HG02763 (cell line): ENCODE data around the gene C2orf69.
A peak's percentile ranks its signal among the peaks of the same experiment; 100 is the strongest.

ENCODE experiments used
- ATAC-seq: cut with Tn5 transposase; IDR thresholded peaks from one replicate; pipeline ENCODE4 v1.9.1; 2021; ENCODE audit warnings: mild to moderate bottlenecking, moderate library complexity; ENCODE audit not compliant: unreplicated experiment

C2orf69 gene, protein sequence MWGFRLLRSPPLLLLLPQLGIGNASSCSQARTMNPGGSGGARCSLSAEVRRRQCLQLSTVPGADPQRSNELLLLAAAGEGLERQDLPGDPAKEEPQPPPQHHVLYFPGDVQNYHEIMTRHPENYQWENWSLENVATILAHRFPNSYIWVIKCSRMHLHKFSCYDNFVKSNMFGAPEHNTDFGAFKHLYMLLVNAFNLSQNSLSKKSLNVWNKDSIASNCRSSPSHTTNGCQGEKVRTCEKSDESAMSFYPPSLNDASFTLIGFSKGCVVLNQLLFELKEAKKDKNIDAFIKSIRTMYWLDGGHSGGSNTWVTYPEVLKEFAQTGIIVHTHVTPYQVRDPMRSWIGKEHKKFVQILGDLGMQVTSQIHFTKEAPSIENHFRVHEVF

GRCh38 chr2:199911052-199911876, at the start of gene C2orf69:
Gene C2orf69 (plus strand): TSS chr2:199911293. CDS start chr2:199911439, 146 bp downstream.
- peak; percentile 93 for ATAC-seq

- ATAC-seq: no peak
Measured at GRCh38 chr2:199862788-199863187, 48.3 kb upstream of the C2orf69 start.

GRCh38 chr2:199865905-199866304, 45.2 kb upstream of the C2orf69 start:
- ATAC-seq: no peak

GRCh38 chr2:199868431-199869226, 42.5 kb upstream of the C2orf69 start:
- no peak for ATAC-seq

DNA sequence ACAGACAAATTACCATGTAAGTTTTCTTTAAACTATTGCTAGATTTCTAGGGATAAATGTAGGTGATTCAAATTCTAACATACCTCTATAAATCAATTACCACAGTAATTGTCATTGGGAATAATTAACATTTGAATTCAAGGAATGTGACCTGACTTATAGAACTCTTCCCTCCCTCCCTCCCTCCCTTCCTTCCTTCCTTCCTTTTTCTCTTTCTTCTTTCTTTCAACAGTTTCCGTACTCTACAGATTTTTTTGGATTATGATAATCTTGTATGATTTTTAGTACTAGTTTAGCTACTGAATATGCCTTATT, 41.9 kb upstream of the C2orf69 start:
- ATAC-seq: no peak

DNA sequence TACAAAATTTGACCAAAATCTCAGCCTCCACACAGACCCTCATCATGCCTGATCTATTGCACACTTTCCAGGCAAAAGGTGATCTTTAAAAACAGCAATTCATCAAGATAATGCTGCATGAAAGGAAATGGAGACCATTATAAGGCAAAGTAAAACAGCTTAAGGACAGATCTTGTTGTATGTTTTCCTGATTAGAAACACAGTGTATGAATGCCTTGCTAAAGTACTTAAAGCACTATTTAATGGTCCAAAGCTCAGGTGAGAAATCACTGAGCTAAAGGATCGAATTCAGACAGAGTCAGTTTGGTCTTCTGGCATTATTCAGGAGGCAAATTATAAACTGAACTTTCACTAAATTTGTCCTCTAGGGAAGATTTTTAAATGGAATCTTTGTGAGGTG, 41.4 kb upstream of the C2orf69 start:
- no peak for ATAC-seq

GRCh38 chr2:199870581-199870980, 40.5 kb upstream of the C2orf69 start:
- ATAC-seq: no peak

DNA sequence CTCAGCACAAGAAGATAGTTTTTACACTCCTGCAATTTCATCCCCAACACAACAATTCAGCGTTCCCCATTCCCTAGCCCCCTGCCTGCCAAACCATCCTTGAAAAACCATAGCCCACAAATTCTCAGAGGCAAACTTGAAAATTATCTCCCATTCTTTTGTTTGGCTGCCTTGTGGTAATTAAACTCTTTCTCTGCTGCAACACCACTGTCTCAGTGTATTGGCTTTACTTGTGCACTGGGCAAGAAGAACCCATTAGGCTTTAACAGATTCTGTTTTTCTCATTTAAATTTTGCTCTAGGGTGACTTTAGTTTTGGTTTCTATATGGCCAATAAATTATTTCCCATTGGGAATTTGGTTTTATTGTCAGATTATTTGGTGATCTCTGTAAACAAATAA, 36.9 kb upstream of the C2orf69 start:
- no peak for ATAC-seq

DNA sequence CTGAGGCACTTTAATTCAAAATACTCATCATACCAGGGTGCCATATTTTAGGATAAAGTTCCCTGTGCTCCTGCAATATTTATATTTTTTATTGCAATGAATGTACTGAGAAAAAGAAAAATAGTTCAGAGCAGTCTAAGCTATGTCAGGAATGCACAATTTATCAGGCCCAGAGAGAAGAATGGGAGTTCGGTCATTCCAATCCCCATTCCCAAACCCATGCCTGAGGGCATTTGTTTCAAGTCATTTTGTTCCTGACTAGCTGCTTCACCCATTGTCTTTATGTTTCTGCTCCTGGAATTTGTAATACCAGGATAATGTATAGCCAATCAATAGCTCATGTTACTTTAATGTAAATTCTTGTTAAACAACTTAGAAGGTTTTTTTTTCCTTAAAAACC, 35.7 kb upstream of the C2orf69 start:
- no peak for ATAC-seq

DNA sequence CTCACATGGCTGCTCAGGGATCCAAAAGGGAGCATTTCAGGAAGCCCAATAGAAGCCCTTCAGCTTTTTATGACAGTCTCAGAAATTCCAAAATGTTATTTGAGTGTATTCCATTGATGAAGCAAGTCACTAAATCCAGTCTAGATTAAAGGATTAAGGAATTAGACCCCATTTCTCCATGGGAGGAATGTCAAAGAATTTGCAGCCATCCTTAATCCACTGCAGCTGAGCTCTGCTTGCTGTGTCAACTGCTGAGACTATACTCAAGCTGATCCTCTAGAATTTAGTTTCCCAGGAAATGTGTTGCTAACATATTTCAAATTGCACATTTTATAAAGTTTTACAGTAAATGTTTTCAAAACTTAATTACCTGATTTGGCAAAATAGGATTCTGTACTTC, 28.4 kb upstream of the C2orf69 start:
- no peak for ATAC-seq

DNA sequence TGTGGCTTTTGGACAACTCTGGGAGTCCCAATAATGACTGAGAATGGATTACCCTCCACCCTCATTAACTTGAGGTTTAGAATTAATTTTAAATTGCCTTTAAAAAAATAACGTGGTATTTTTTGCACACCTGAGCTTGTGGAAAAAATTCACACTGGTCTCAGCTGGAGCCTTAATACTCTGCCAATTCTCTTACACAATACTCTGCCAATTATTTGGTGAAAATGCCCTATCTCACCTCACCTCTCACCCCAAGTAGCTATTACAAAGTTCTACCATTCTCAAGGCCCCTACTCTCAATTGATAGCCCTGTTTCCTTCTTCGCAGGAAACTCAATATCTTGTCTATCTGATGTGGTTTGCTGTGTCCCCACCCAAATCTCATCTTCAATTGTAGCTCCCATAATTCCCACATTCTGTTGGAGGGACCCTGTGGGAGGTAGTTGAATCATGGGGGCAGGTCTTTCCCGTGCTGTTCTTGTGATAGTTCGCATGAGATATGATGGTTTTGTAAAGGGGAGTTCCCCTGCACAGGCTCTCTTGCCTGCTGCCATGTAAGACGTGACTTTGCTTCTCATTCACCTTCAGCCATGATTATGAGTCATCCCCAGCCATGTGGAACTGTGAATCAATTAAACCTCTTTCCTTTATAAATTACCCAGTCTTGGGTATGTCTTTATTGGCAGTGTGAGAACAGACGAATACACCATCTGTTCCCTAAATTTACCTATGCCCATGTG, 27.4 kb upstream of the C2orf69 start:
- no peak for ATAC-seq

DNA sequence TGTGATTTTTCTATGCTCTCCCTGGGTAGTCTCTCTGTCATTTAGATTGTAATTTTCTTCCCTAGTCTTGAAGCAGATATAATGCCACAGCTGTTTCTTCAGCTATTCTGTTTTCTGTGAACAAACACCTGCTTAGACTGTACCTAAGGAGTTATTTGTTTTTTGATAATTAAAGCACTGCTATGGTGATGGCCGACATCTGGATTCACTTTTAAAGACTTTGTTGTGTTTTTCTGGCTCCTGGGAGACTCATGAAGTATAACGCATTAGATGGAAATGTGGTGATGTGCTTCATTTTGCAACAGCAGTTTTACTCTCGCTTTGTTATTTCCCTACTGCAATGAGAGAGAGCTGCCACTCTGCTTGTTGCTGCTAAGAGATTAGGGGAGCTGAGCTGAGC, 15.7 kb upstream of the C2orf69 start:
- ATAC-seq: no peak

DNA sequence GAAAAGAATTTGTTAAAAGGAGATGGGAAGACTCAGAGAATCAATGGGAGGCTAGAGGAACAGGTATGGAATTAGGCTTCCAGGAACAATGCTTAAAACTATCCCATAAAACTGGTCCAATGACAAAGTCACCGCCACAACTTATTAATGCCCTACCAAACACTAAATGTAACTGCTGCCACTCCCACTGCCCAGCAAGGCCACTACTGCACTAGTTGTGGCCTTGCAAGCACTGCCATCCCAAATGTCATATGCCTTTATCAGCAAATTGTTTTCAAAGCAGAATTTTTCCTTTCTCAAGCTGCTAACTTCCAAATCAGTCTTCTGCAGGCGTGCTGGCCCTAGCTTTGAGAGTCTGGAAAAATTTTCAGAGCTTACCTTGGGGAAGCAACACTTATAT, 14.5 kb upstream of the C2orf69 start:
- no peak for ATAC-seq

- no peak for ATAC-seq
Measured at GRCh38 chr2:199901942-199902341, 9.2 kb upstream of the C2orf69 start.

- ATAC-seq: no peak
Measured at GRCh38 chr2:199902486-199903110, 8.5 kb upstream of the C2orf69 start.

GRCh38 chr2:199903111-199903510, 8.0 kb upstream of the C2orf69 start:
- ATAC-seq: no peak

- ATAC-seq: no peak
Measured at GRCh38 chr2:199907008-199907714, 3.9 kb upstream of the C2orf69 start.

DNA sequence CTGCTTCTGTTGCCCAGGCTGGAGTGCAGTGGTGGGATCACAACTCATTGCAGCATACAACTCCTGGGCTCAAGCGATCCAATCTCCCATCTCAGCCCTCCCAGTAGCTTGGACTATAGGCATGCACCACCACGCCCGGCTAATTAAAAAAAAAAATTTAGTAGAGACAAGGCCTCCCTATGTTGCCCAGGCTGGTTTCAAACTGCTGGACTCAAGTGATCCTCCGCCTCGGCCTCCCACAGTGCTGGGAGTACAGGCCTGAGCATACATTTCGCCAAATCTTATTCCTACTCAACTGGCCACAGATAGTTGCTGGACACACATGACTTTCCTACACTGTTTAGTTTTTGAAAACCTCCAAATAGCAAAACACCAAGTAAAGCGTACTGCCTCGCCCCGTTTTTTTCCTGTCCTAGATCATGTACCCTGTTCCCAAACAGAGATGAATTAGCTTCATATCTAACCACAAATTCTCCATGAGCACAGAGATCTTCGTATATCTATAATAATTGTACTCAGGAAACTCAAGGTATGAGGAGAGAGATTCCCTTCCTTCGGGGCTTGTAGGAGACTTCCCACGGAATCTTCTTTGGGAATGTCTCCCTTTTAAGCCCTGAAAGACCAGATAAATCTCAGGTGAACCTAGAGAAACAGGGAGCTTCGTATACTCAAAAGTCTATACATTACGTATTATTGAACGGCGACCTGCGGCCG, 598 bp upstream of the C2orf69 start:
- ATAC-seq: no peak

DNA sequence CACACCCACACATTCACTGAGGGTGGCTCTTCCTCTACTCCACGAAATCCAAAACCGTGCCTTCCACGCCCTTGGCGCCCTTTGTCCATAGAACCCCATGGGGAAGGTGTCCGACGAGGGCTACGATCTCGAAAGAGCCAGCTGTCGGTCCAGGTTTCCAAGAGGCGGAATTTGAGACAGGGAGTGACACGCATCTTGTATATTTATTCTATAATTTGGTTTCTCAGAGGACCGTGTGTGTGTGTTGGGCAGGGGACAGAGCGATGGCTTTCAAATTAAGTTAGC, 726 bp downstream of the C2orf69 start:
- ATAC-seq: no peak
